ENCODE data around the gene B3GNT2. TPM values are rescaled to one million over a fixed set of nuclear protein-coding genes. Genes with fewer than 3 reads are reported as not detected.

The B3GNT2 gene
- total RNA-seq, 1 experiment from 2014 or later: 32.2 TPM

- TF ChIP-seq ZNF425 (CRISPR knock-in tag; conservative IDR thresholded peaks at IDR 0.05) (no peak), FOXJ3 (CRISPR knock-in tag; IDR thresholded peaks at IDR 0.05; ENCODE audit: borderline replicate concordance) (no peak), PRDM15 (CRISPR knock-in tag; IDR thresholded peaks at IDR 0.05) (no peak), ZBTB43 (CRISPR knock-in tag; IDR thresholded peaks at IDR 0.05) (no peak), SMAD3 (CRISPR knock-in tag; IDR thresholded peaks at IDR 0.05; ENCODE audit: borderline replicate concordance) (no peak), ZNF416 (CRISPR knock-in tag; IDR thresholded peaks at IDR 0.05) (no peak), ZSCAN18 (CRISPR knock-in tag; IDR thresholded peaks at IDR 0.05) (no peak), ZNF396 (CRISPR knock-in tag; IDR thresholded peaks at IDR 0.05; ENCODE audit: borderline replicate concordance) (no peak), ARID4B (CRISPR knock-in tag; IDR thresholded peaks at IDR 0.05; ENCODE audit: borderline replicate concordance) (no peak), ZNF512 (CRISPR knock-in tag; IDR thresholded peaks at IDR 0.05; ENCODE audit: borderline replicate concordance) (no peak), EMX1 (CRISPR knock-in tag; IDR thresholded peaks at IDR 0.05) (no peak), ZNF232 (CRISPR knock-in tag; IDR thresholded peaks at IDR 0.05) (no peak)
These were observed 9.1 kb downstream of the B3GNT2 start (continued) for GRCh38 chr2:62204998-62205496.

Data from WTC11 (cell line).